Endothelial cell (in vitro differentiated cells): ENCODE data around the gene DCT. TPM values are rescaled to one million over a fixed set of nuclear protein-coding genes. Genes with fewer than 3 reads are reported as not detected.

Source experiments
- DNase-seq: peaks from one replicate; pipeline ENCODE4 v3.0.0; 2021; ENCODE audit warnings: low spot score
- H3K27ac Mint-ChIP-seq: one replicate; pipeline ENCODE4 v1.8.0; 2021; ENCODE audit warnings: mixed read lengths, inconsistent platforms; ENCODE audit not compliant: unreplicated experiment
- H3K27me3 Mint-ChIP-seq: one replicate; pipeline ENCODE4 v1.8.0; 2021; ENCODE audit warnings: mild to moderate bottlenecking, moderate library complexity, mixed read lengths, inconsistent platforms; ENCODE audit not compliant: unreplicated experiment
- H3K36me3 Mint-ChIP-seq: one replicate; pipeline ENCODE4 v1.8.0; 2021; ENCODE audit warnings: mild to moderate bottlenecking, low read depth, mixed read lengths, inconsistent platforms; ENCODE audit not compliant: unreplicated experiment
- H3K4me1 Mint-ChIP-seq: one replicate; pipeline ENCODE4 v1.8.0; 2021; ENCODE audit warnings: mild to moderate bottlenecking, mixed read lengths, inconsistent platforms; ENCODE audit not compliant: unreplicated experiment
- H3K4me3 Mint-ChIP-seq: one replicate; pipeline ENCODE4 v1.8.0; 2021; ENCODE audit warnings: mild to moderate bottlenecking, mixed read lengths, inconsistent platforms; ENCODE audit not compliant: unreplicated experiment
- H3K9me3 Mint-ChIP-seq: one replicate; pipeline ENCODE4 v1.8.0; 2021; ENCODE audit warnings: mixed read lengths, inconsistent platforms; ENCODE audit not compliant: unreplicated experiment
- CTCF ChIP-seq: fragments of 200-600 bp; sonication (generic); IDR thresholded peaks from one replicate; pipeline ENCODE4 v1.5.0; 2021; ENCODE audit warnings: antibody characterized with exemption; ENCODE audit not compliant: unreplicated experiment
- total RNA-seq: library from RNA; stranded (reverse); fragmentation: NEBNext Ultra II Directional; extraction: Animal tissue kit (Norgen Biotek cat#: 25700); gene quantifications from one replicate; pipeline ENCODE4 v1.2.1, GENCODE V29; 2021; ENCODE audit not compliant: unreplicated experiment

The DCT gene
- total RNA-seq, 1 donor from 2014 or later, result not detected

DNA sequence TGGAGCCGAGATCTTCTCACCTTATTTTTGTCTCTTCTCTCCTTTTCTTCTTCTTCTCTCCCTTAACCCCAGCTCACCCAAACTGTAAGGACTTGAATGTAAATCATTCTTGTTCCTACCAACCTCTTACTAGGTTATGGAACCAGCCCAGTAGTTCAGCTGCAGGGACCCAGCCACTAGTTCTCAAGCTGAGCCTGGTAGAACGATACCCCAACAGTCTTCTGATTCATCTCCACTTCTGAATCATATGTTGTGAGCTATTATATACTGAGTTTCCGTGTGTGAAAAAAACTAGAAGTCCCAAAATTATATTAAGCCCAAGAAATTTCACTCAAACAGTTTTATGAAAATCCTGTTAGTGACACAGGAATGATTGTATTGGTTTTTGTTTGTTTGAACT, 67.7 kb downstream of the DCT start:
- Mint-ChIP-seq H3K9me3 (no peaks in the 10 kb centered on the region), H3K36me3 (no peaks in the 10 kb centered on the region), H3K4me1 (no peaks in the 10 kb centered on the region), H3K27me3 (no peaks in the 10 kb centered on the region), H3K27ac (no peak overlapping the region), H3K4me3 (no peak overlapping the region)
- no peak for TF ChIP-seq CTCF
- DNase-seq, result no peak

- no peaks in the 10 kb centered on the region for H3K9me3 Mint-ChIP-seq
- H3K4me1 Mint-ChIP-seq, result no peaks in the 10 kb centered on the region
- no peak for DNase-seq
- no peak for TF ChIP-seq CTCF
- H3K27ac Mint-ChIP-seq, result no peak overlapping the region
- H3K4me3 Mint-ChIP-seq, result no peak overlapping the region
- no peaks in the 10 kb centered on the region for H3K36me3 Mint-ChIP-seq
- no peaks in the 10 kb centered on the region for H3K27me3 Mint-ChIP-seq
Measured at GRCh38 chr13:94408314-94409036, 71.0 kb downstream of the DCT start.

- TF ChIP-seq CTCF, result no peak
- no peaks in the 10 kb centered on the region for H3K27me3 Mint-ChIP-seq
- DNase-seq, result no peak
- H3K9me3 Mint-ChIP-seq, result no peaks in the 10 kb centered on the region
- H3K36me3 Mint-ChIP-seq, result no peaks in the 10 kb centered on the region
- no peak overlapping the region for H3K4me3 Mint-ChIP-seq
- no peaks in the 10 kb centered on the region for H3K4me1 Mint-ChIP-seq
- no peak overlapping the region for H3K27ac Mint-ChIP-seq
Measured at GRCh38 chr13:94400874-94401273, 78.6 kb downstream of the DCT start.

- no peak overlapping the region for H3K4me3 Mint-ChIP-seq
- no peaks in the 10 kb centered on the region for H3K4me1 Mint-ChIP-seq
- H3K27me3 Mint-ChIP-seq, result no peaks in the 10 kb centered on the region
- no peak overlapping the region for H3K27ac Mint-ChIP-seq
- H3K36me3 Mint-ChIP-seq, result no peaks in the 10 kb centered on the region
- DNase-seq, result no peak
- no peaks in the 10 kb centered on the region for H3K9me3 Mint-ChIP-seq
- TF ChIP-seq CTCF, result no peak
Measured at GRCh38 chr13:94399812-94400211, 79.7 kb downstream of the DCT start.

- H3K4me3 Mint-ChIP-seq, result no peak overlapping the region
- no peaks in the 10 kb centered on the region for H3K36me3 Mint-ChIP-seq
- DNase-seq, result no peak
- no peaks in the 10 kb centered on the region for H3K27me3 Mint-ChIP-seq
- H3K4me1 Mint-ChIP-seq, result no peaks in the 10 kb centered on the region
- TF ChIP-seq CTCF, result no peak
- H3K9me3 Mint-ChIP-seq, result no peaks in the 10 kb centered on the region
- no peak overlapping the region for H3K27ac Mint-ChIP-seq
Measured at GRCh38 chr13:94395860-94396259, 83.6 kb downstream of the DCT start.
